Neural progenitor cell (in vitro differentiated cells): ENCODE results near the gene UGT2B7. TPM values are rescaled to one million over a fixed set of nuclear protein-coding genes. Genes with fewer than 3 reads are reported as not detected.

ENCODE experiments used
- DNase-seq: peaks from one replicate; pipeline ENCODE4 v3.0.0-alpha.2; 2016; ENCODE audit warnings: low spot score
- H2AFZ ChIP-seq: fragments of 200-600 bp; sonication (generic); replicated peaks from 2 replicates; pipeline ENCODE4 v1.6.1; 2016; ENCODE audit warnings: antibody characterized with exemption
- H3F3A ChIP-seq: fragments of 200-600 bp; sonication (generic); 2 replicates; pipeline ENCODE4 v1.6.1; 2016; ENCODE audit warnings: antibody characterized with exemption, low read depth
- H3K27ac ChIP-seq: fragments of 200-600 bp; sonication (generic); 2 replicates; pipeline ENCODE4 v1.5.1; 2016; ENCODE audit warnings: mild to moderate bottlenecking
- H3K27me3 ChIP-seq: fragments of 200-600 bp; sonication (generic); 2 replicates; pipeline ENCODE4 v1.6.1; 2016; ENCODE audit warnings: mild to moderate bottlenecking, moderate library complexity
- H3K36me3 ChIP-seq: fragments of 200-600 bp; sonication (generic); 2 replicates; pipeline ENCODE4 v1.5.1; 2016
- H3K4me1 ChIP-seq: fragments of 200-600 bp; sonication (generic); 2 replicates; pipeline ENCODE4 v1.6.1; 2016; ENCODE audit warnings: mixed run types
- H3K4me2 ChIP-seq: fragments of 200-600 bp; sonication (generic); 2 replicates; pipeline ENCODE4 v1.6.1; 2016
- H3K4me3 ChIP-seq: fragments of 200-600 bp; sonication (generic); 2 replicates; pipeline ENCODE4 v1.5.1; 2016
- H3K79me2 ChIP-seq: fragments of 200-600 bp; sonication (generic); 2 replicates; pipeline ENCODE4 v1.6.1; 2016; ENCODE audit warnings: low read depth
- H3K9ac ChIP-seq: fragments of 200-600 bp; sonication (generic); 2 replicates; pipeline ENCODE4 v1.6.1; 2016
- H3K9me3 ChIP-seq: fragments of 200-600 bp; sonication (generic); 2 replicates; pipeline ENCODE4 v1.5.1; 2016; ENCODE audit warnings: low read depth
- H4K20me1 ChIP-seq: fragments of 200-600 bp; sonication (generic); 2 replicates; pipeline ENCODE4 v1.6.1; 2016; ENCODE audit warnings: low read depth
- H3K27ac Mint-ChIP-seq: 3 replicates; pipeline ENCODE4 v1.8.0; 2021; ENCODE audit warnings: mixed read lengths
- H3K27me3 Mint-ChIP-seq: 2 replicates; pipeline ENCODE4 v1.8.0; 2022; ENCODE audit warnings: low read depth, mild to moderate bottlenecking, inconsistent platforms, moderate library complexity, mixed read lengths; ENCODE audit not compliant: insufficient read depth
- H3K36me3 Mint-ChIP-seq: 3 replicates; pipeline ENCODE4 v1.8.0; 2021; ENCODE audit warnings: mixed read lengths
- H3K4me1 Mint-ChIP-seq: 3 replicates; pipeline ENCODE4 v1.8.0; 2021; ENCODE audit warnings: mixed read lengths
- H3K4me3 Mint-ChIP-seq: 3 replicates; pipeline ENCODE4 v1.8.0; 2021; ENCODE audit warnings: mild to moderate bottlenecking, moderate library complexity, mixed read lengths
- H3K9me3 Mint-ChIP-seq: 3 replicates; pipeline ENCODE4 v1.8.0; 2020; ENCODE audit warnings: mixed read lengths
- EZH2 ChIP-seq: fragments of 200-600 bp; sonication (generic); IDR thresholded peaks from 2 replicates; pipeline ENCODE4 v1.6.1; 2017; ENCODE audit warnings: antibody characterized with exemption, mild to moderate bottlenecking, moderate library complexity
- EZH2phosphoT487 ChIP-seq: fragments of 200-600 bp; sonication (generic); IDR thresholded peaks from 2 replicates; pipeline ENCODE4 v1.6.1; 2017; ENCODE audit warnings: antibody characterized with exemption
- total RNA-seq: library from RNA; depleted of rRNA; stranded (reverse); fragments of >200 nt; gene quantifications from 2 replicates; pipeline ENCODE4 v1.2.3, GENCODE V29; 2015; ENCODE audit warnings: low replicate concordance
- TF ChIP-seq, protein P1 (sequence below): fragments of 200-600 bp; sonication (generic); IDR thresholded peaks from 2 replicates; pipeline ENCODE4 v1.5.1; 2017; ENCODE audit warnings: antibody characterized with exemption, mild to moderate bottlenecking

Gene UGT2B7
- total RNA-seq, 1 donor from 2014 or later = not detected

DNA sequence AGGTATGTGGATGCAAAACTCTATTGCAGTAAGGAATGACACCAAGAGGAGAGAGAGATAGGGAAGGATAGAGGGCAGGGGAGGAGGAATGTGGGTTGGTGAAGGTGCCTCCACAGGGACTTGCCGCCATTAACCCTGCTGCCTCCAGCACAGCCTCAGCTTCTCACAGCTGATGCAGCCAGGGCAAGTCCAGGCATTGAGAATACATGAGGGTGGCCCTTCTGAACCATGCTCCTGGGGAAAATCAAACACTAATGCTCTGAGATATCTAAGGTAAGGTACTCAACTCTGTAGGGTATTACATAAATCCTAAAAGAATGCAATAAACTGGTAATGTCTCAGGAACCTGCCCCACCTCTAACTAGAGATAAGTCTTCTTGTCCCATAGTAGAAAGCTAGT is 28.7 kb downstream of the UGT2B7 start:
- Histone ChIP-seq H3K4me1 (no peaks in the 10 kb centered on the region), H4K20me1 (no peaks in the 10 kb centered on the region), H3F3A (no peaks in the 10 kb centered on the region), H3K4me2 (no peak overlapping the region), H3K9ac (no peak overlapping the region), H3K79me2 (no peaks in the 10 kb centered on the region), H3K27ac (no peak overlapping the region), H2AFZ (no peak overlapping the region), H3K27me3 (no peaks in the 10 kb centered on the region), H3K9me3 (no peaks in the 10 kb centered on the region), H3K36me3 (no peaks in the 10 kb centered on the region), H3K4me3 (no peak overlapping the region)
- Mint-ChIP-seq H3K4me1 (no peaks in the 10 kb centered on the region), H3K4me3 (no peak overlapping the region), H3K36me3 (no peaks in the 10 kb centered on the region), H3K9me3 (no peaks in the 10 kb centered on the region), H3K27me3 (no peaks in the 10 kb centered on the region), H3K27ac (no peak overlapping the region)
- no peak for DNase-seq
- no peak for TF ChIP-seq EZH2phosphoT487
- TF ChIP-seq EZH2 = no peak
- TF ChIP-seq, protein P1, sequence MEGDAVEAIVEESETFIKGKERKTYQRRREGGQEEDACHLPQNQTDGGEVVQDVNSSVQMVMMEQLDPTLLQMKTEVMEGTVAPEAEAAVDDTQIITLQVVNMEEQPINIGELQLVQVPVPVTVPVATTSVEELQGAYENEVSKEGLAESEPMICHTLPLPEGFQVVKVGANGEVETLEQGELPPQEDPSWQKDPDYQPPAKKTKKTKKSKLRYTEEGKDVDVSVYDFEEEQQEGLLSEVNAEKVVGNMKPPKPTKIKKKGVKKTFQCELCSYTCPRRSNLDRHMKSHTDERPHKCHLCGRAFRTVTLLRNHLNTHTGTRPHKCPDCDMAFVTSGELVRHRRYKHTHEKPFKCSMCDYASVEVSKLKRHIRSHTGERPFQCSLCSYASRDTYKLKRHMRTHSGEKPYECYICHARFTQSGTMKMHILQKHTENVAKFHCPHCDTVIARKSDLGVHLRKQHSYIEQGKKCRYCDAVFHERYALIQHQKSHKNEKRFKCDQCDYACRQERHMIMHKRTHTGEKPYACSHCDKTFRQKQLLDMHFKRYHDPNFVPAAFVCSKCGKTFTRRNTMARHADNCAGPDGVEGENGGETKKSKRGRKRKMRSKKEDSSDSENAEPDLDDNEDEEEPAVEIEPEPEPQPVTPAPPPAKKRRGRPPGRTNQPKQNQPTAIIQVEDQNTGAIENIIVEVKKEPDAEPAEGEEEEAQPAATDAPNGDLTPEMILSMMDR = no peak

DNA sequence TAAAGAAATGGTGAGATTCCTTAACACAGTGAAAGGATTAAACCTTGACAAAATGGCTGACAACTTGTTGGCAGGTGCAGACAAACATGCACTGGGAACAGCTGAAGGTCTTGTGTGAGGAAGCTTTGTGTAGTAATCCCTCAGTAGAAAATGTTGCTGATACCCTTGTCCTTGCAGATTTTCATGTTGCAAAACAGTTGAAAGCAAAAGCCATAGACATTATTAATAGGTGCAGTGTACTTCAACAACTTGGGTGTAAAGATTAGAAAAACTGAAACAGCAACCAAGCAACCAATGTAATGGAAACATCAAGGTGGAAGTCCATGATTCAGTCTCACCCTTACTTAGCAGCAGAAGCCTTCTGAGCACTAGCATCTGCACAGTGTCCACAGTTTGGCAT is 29.8 kb downstream of the UGT2B7 start:
- peak overlapping the region; percentile 6 for H2AFZ ChIP-seq
- no peaks in the 10 kb centered on the region for H3K79me2 ChIP-seq
- no peak overlapping the region for H3K9ac ChIP-seq
- H3K36me3 ChIP-seq = no peaks in the 10 kb centered on the region
- no peaks in the 10 kb centered on the region for H3K9me3 ChIP-seq
- no peak overlapping the region for H3K4me3 ChIP-seq
- no peaks in the 10 kb centered on the region for H3F3A ChIP-seq
- TF ChIP-seq EZH2 = no peak
- TF ChIP-seq, protein P1 = no peak
- no peak for TF ChIP-seq EZH2phosphoT487
- no peak for DNase-seq
- no peak overlapping the region for H3K4me2 ChIP-seq
- H3K36me3 Mint-ChIP-seq = no peaks in the 10 kb centered on the region
- no peaks in the 10 kb centered on the region for H3K4me1 ChIP-seq
- H3K27me3 ChIP-seq = no peaks in the 10 kb centered on the region
- H3K27ac ChIP-seq = no peak overlapping the region
- H3K4me3 Mint-ChIP-seq = no peak overlapping the region
- H4K20me1 ChIP-seq = no peaks in the 10 kb centered on the region
- no peaks in the 10 kb centered on the region for H3K4me1 Mint-ChIP-seq
- H3K27me3 Mint-ChIP-seq = no peaks in the 10 kb centered on the region
- H3K27ac Mint-ChIP-seq = no peak overlapping the region
- H3K9me3 Mint-ChIP-seq = no peaks in the 10 kb centered on the region

DNA sequence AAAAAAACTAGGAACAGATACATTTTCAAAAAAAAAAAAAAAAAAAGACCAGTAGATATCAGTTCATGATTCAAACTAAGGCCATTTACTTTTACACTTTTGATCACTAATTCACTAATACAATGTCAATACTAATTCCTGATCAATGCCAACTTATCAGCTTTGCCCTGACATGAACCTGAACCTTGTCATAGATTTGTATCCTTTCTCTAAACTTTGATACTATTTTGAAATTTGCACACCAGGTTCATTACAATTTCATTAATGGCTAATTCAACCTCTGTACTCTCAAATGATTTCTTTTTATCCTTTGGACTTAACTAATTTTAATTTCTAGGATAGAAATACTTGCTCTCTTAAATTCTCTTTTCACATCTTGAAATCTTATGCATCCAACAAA is 37.7 kb downstream of the UGT2B7 start:
- DNase-seq = no peak
- Histone ChIP-seq H3K9ac (no peak overlapping the region), H3F3A (no peaks in the 10 kb centered on the region), H3K79me2 (no peaks in the 10 kb centered on the region), H3K4me1 (no peaks in the 10 kb centered on the region), H2AFZ (no peak overlapping the region), H3K36me3 (no peaks in the 10 kb centered on the region), H3K9me3 (no peaks in the 10 kb centered on the region), H3K27ac (no peak overlapping the region), H3K4me2 (no peak overlapping the region), H3K4me3 (no peak overlapping the region), H3K27me3 (no peaks in the 10 kb centered on the region), H4K20me1 (no peaks in the 10 kb centered on the region)
- no peaks in the 10 kb centered on the region for H3K4me1 Mint-ChIP-seq
- TF ChIP-seq, protein P1 = no peak
- TF ChIP-seq EZH2 (no peak), EZH2phosphoT487 (no peak)
- no peak overlapping the region for H3K4me3 Mint-ChIP-seq
- no peaks in the 10 kb centered on the region for H3K27me3 Mint-ChIP-seq
- H3K9me3 Mint-ChIP-seq = no peaks in the 10 kb centered on the region
- no peaks in the 10 kb centered on the region for H3K36me3 Mint-ChIP-seq
- H3K27ac Mint-ChIP-seq = no peak overlapping the region
